HG03520 (cell line): ENCODE data around the gene ZDHHC5.
"Not testable (repeated sequence)": the region's sequence is repeated elsewhere in the genome, so short reads cannot be mapped to it uniquely, and the experiment has no call there.

ENCODE experiments used
- ATAC-seq: cut with Tn5 transposase; IDR thresholded peaks from one replicate; pipeline ENCODE4 v1.9.1; 2021; ENCODE audit warnings: mild to moderate bottlenecking, moderate library complexity; ENCODE audit not compliant: unreplicated experiment

ZDHHC5 gene

DNA sequence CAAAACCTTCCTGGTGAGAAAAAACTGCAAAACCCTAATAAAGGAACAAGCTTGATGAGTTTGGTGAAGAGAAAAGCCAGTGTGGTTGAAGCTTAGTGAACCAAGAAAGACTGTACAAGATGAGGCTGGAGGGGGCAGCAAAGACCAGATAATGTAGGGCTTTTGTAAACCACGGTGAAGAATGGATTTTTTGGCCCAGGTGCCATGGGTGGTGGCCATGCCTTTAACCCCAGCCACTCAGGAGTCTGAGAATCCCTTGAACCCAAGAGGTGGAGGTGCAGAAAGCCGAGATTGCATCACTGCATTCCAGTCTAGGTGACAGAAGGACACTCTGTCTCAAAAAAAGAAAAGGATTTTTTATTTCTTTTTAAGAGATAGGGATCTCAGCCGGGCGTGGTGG is 5.0 kb upstream of the ZDHHC5 start:
- no peak for ATAC-seq

DNA sequence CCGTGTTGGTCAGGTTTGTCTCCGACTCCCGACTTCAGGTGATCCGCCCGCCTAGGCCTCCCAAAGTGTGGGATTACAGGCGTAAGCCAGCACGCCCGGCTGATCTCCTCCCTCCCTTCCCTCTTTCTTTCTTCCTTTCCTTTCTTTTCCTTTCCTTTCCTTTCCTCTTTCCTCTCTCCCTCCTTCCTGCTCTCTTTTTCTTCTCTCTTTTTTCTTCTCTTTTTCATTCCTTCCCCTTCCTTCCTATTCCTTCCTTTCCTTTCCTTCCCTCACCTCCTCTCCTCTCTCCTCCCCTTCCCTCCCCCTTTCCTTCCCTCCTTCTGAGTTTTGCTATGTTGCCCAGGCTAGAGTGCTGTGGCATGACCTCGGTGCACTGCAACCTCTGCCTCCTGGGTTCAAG is 3.9 kb upstream of the ZDHHC5 start:
- ATAC-seq: no peak

DNA sequence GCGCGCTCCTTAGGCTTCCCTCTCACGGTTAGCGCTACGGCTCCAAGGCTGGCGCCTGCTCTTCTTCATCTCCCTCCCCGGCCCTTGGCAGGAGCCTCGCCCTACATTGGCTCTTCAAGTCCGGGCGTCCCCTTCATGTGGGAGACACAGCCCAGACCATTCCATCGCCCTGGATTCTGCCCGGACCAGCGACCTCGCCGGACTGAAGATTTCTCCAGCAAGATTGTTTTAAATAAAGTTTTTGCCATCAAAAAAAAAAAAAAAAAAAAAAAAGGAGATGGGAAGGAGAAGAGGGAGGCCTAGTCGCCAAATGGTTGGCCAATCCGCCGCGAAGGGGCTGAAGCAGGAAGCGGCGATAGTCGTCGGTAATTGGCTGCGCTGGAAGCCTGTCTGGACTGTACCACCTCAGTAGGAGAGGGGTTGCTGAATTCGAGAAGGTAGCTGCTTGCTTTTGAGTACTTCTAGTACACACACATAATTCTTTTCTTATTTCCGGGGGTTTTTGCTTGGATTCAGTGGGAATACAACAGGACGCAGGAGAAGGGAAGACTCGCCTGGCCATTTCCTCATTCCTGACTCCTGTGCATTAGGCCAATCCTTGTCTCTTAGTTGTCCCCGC is 688 bp upstream of the ZDHHC5 start:
- peak; percentile 46 for ATAC-seq

DNA sequence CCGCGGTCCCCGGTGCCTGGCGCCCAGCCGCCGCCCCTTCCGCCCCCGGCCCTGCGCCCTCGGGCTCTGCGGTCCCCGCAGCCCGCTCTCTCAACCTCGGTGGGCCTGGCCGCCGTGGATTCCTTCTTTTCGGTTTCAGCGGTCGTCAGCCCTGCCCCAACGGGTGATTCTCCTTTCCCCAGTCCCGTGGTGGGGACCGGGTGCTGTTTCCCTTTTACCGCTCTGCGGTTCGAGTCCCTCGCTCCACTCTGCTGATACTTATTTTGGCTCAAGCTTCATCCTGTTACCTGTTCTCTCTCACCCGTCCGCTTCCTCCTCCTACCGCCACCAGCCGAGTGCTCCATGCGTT is 494 bp downstream of the ZDHHC5 start:
- ATAC-seq: peak; percentile 4

DNA sequence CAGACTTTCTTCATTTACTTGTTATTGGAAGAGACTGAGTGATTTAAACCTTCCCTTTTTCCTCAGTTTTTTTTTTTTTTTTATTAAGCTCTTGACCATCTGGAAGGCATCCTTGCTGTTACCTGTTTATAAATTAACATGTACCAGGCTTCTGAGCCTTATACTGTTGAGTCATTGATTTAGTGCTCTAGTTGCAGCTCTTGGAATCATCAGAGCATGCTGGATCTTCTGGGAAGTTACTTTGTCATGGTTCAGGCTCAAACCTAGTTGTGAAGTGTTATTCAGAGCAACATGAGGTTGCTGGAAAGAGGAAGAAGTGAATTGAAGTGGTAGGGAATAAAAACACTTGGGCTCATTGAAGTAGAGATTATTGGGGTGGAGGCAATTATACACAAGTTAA is 6.3 kb downstream of the ZDHHC5 start:
- no peak for ATAC-seq

DNA sequence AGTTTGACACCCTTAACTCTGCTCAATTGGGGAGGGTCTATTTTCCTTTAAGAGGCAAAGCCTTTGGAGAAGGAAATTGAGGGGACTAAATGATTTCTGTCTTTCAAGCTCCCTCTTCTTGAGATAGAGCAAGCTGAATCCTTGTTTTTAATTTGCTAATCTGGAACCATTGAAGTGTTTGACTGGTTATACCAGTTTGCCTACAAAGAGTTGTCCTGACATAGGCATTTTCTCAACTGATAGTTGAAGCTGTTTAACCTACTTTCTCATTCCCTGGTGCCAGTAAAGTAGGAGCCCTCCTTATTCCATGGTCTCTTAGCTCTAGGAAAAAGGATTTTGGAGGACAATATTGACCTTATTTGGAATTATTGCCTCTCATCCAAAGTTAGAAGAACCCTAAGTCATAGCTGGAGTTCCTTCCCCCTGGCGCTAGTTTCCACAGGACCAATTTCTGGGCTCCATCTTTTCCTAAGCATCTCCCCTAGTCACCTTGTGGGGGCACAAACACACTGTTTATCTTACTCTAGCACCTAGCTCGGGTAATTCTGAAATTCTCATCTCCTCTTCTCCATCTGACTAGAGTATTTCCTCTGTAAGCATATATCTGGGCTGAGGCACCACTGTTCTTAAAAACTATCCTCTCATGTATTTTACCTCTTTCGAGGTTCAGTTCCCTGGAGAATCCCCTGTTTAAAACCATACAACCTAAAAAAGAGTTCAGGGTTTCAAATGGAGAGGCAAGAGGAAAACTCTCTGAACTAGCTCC is 7.4 kb downstream of the ZDHHC5 start:
- no peak for ATAC-seq

DNA sequence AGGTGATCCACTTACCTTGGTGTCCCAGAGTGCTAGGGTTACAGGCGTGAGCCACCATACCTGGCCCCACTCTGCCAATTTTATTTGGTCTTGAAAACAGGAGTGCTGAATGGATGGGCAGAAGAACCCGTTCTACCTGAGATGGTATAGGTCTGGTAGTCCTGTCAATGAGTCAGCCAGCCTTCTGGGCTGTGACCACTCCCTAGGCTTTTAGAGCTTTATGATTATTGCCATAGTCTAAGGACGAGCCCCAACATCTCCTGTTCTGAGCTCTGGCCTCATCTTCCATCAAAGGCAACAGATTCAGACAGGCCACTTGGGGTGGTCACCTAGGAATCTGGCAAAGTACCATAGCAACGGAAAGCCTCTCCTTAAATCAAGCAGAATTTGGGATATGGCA is 11.5 kb downstream of the ZDHHC5 start:
- ATAC-seq: no peak

DNA sequence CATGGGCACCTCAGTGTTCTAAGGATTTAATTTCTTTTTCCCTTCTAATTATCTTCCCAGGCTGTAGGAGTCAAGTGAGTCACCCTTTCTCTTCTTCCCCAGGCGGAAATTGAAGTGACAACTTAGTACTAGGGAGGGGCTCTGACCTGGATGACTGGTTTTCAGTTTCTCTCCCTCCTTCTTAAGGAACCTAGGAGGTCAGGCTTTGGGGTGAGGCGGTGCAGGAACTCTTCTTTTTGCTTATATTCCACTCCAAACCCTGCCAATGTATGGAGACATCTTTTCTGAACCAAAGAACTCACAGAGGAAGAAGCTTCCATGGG is 12.6 kb downstream of the ZDHHC5 start:
- no peak for ATAC-seq

DNA sequence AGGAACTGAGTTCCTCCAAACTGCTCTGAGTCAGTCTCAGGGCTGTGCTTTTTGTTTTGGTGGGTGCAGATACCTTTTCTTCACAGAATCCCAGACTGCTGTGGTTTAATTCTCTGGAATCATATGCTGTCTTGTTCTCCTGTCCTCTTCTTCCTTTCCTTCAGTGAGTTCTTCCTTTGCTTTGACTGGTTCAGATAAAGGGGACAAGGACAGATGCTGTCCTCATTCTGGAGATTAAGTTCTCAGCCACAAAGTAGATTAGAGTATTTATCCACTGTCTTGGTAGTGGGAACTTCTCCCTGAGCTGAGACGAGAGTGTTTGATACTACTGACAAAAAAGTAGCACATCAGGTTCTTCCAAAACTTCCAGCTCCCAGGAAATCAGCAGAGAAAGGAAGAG is 13.3 kb downstream of the ZDHHC5 start:
- ATAC-seq: no peak

DNA sequence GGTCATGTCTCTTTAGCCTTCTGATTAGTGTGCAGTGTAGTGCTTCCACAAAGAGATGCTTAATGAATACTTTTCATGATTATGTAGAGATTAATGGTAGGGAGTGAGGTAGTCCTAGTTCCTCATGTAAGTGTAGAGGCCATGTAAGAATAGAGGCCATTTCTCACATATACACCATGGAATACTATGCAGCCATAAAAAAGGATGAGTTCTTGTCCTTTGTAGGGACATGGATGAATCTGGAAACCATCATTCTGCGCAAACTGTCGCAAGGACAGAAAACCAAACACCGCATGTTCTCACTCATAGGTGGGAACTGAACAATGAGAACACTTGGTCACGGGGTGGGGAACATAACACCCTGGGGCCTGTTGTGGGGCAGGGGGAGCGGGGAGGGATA is 22.6 kb downstream of the ZDHHC5 start:
- ATAC-seq: not testable (repeated sequence)

DNA sequence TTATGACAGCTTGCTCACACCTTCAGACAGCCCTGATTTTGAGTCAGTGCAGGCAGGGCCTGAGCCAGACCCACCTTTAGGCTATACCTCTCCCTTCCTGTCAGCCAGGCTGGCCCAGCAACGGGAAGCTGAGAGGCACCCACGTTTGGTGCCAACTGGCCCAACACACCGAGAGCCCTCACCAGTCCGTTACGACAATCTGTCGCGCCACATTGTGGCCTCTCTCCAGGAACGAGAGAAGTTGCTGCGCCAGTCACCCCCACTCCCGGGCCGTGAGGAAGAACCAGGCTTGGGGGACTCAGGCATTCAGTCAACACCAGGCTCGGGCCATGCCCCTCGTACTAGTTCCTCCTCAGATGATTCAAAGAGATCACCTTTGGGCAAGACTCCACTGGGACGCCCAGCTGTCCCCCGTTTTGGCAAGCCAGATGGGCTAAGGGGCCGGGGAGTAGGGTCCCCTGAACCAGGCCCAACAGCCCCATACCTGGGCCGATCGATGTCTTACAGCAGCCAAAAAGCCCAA is 31.0 kb downstream of the ZDHHC5 start:
- ATAC-seq: no peak

DNA sequence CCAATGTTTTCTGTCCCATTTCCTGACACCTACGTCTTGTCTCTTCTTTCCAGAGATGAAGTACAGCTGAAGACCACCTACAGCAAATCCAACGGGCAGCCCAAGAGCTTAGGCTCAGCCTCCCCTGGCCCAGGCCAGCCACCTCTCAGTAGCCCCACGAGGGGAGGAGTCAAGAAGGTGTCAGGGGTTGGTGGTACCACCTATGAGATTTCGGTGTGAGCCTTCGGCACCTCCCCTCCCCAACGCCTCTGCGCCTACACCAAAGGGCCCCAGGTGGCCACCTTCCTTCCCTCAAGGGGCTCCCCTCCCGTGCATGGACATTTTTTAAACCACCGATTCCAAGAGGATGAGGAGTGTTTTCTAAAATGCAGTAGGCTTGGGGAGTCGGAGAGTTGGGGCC is 31.9 kb downstream of the ZDHHC5 start:
- ATAC-seq: no peak

DNA sequence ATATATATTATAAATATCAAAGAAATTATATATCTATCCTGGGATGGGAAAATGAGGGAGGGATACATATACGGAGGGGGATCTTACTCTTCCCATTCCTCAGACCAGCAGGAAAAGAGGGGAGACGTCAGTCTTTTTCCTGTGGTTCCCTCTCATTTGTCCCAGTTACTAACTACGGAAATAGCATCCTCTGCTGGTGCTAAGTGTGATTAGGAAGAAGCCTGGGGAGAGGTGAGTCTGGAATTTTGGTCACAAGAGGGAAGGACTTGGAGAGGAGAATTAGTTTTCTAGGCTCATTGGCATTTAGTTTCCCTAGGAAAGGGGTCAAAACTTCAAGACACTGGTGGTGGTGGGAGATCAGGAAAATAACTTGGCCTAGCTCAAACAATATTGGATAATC is 32.5 kb downstream of the ZDHHC5 start:
- ATAC-seq: no peak

DNA sequence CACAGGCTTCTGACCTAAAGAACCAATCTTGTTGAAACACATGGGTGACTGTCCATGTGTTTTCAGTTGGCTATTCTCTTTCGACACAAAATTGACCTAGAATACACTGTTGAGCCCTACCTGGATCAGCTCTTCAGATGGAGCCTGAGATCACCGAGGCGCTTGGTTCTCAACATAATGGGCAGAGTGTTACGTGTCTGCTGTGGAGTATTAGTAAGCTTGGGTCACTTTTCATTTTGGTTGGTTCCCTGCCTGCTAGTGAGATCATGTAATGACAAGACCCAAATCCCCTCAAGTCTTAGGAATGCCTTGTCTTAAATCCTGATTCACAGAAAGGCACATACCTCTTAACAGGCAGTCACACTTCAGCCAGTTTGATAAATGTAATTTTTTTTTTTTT is 35.4 kb downstream of the ZDHHC5 start:
- ATAC-seq: no peak

DNA sequence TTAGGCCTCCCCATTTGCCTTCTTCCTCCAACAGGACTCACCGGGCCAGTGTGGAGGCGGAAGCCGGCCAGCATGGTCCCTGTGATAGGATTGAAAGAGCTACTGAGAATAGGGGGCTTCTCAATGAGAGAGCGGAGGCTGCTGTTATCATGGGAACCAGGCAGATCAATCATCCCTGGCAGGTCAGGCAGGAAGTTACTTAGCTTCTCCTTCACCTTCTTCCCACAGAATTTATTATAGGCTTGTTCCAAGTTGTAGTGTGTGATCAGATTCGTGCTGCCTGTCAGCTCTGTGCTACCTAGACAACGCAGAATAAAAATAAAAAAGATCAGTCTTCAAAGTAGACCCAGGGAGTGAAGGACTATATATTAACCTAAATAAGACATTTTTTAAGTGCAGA is 37.0 kb downstream of the ZDHHC5 start:
- ATAC-seq: no peak

DNA sequence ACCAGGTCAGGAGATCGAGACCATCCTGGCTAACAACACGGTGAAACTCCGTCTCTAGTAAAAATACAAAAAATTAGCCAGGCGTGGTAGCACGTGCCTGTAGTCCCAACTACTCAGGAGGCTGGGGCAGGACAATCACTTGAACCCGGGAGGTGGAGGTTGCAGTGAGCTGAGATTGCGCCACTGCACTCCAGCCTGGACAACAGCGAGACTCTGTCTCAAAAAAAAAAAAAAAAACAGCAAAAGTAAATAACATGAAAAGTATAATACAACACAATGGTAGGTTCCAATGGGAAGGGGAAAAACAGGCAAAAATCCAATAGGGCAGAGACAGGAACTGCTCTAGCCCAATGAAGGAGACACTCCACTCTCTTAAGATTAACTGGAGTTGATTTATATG is 37.5 kb downstream of the ZDHHC5 start:
- not testable (repeated sequence) for ATAC-seq

DNA sequence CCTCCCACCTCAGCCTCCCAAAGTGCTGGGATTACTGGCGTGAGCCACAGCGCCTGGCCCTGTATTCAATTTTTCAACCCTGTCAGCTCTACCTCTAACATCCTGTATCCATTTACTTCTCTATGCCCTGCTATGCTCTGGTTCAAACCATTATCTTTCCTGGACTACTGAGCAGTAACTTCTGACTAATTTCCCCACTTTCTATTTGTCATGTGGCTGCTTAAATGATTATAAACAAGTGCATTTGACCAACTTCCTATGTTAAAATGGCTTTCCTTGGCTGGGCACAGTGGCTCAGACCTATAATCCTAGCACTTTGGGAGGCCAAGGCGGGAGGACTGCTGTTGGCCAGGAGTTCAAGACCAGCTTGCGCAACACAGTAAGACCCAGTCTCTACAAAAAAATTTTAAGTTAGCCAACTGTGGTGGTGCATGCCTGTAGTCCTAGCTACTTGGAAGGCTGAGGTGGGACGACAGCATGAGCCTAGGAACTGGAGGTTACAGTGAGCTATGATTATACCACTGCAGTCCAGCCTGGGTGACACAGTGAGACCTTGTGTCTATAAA is 42.0 kb downstream of the ZDHHC5 start:
- ATAC-seq: no peak

DNA sequence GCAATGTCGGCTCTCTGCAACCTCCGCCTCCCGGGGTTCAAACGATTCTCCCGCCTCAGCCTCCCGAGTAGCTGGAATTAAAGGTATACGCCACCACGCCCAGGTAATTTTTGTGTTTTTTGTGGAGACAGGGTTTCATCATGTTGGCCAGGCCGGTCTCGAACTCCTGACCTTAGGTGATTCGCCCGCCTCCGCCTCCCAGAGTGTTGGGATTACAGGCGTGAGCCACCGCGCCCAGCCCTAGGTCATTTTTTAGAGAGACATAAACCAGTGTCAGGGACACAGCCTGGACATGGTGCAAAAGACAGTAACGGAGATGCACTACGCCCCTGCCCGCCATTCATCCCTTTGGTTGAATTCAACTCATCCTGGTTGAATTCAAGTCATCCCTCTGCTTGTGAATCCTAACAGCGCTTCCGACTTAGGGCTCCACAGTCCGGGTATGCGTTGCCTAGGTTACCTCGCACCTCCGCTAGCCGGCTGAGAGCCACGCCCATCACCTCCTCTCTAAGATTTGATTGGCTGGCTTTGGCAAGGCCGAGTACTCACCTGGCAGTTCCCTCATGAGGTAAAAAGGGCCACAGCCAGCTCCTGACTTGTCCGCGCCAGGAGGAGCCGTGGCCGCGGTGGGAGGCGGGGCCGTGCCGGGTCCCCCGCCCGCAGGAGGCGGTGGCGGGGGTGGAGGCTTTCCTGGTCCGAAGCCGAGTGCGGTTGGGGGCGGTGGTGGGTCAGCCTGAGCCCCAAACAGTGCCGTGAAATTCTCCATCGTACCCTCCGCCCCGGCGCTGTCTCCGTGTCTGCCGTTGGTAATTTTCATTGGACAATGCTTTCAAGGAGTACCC is 43.7 kb downstream of the ZDHHC5 start, which contains the start of gene MED19:
Gene MED19, minus strand, starts transcription at position 802 of the 842 bp plus-strand sequence. Its CDS starts 36 bp downstream, at position 766.
- ATAC-seq: peak; percentile 41

DNA sequence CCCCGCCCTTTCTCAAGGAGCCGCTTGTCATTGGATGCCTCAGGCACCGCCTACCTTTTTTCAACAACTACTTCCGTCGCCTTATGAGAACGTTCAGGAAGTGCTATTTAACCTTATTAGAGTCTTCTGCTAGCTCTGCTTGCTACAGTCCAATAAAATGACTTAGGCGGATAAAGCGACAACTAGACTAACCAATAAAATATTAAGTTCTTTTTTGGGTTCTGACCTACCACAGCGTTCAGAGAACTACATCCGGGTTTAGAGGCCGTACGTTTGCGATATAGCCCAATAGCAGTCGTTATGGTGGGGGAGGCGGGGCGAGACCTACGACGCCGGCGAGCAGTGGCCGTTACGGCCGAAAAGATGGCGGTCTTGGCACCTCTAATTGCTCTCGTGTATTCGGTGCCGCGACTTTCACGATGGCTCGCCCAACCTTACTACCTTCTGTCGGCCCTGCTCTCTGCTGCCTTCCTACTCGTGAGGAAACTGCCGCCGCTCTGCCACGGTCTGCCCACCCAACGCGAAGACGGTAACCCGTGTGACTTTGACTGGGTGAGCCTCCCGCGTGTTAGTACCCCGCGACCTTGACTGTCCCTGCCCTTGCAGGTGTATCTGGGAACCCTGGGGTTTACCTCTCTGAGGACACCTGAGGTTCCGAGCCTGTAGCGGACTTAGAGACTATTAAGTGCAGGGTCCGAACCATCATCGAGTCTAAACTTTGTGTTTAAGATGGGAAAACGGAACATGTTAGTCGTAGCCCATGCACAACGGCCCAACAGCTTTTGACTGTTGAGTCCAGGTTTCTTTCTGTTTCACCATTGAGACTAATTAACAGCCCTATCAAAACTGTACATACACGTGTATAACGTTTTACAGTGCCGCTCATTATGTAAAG is 44.6 kb downstream of the ZDHHC5 start, which contains the start of gene TMX2:
Gene TMX2, plus strand, starts transcription at position 338 of the 895 bp plus-strand sequence. Its CDS starts 26 bp downstream, at position 364.
- peak; percentile 93 for ATAC-seq

DNA sequence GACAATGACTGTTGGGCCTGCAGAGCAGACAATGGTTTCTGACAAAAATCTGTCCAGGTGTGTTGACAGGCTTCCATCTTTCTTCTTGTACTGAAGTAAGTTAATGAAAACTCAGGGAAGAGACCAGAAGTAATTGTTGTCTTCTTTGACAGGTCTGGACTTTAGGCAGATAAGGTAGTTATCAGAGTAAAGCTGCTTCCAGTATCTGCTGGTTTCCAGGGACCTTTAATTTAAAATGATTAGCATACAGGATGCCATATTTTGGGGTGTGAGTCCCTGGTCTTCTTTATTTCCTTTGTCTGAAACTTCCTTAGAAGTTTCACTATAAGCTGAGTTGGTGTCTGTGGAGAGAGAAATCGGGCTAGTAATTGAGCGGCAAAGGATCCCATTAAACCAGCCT is 45.9 kb downstream of the ZDHHC5 start:
- ATAC-seq: no peak
